B cell (primary cell): ENCODE measurements around the gene OR2AG1.

ENCODE experiments used
- CTCF ChIP-seq: fragments of 200-600 bp; IDR thresholded peaks from one replicate; pipeline ENCODE4 v1.8.0; 2022; ENCODE audit warnings: antibody characterized with exemption, mild to moderate bottlenecking
- EZH2 ChIP-seq: IDR thresholded peaks from 2 replicates; pipeline ENCODE4 v1.6.1; 2012; ENCODE audit warnings: borderline replicate concordance, low read depth, mild to moderate bottlenecking, moderate library complexity, low read length; ENCODE audit not compliant: insufficient read depth, poor library complexity, severe bottlenecking

- TF ChIP-seq CTCF (no peak), EZH2 (no peak)
These were observed 36.7 kb upstream of the OR2AG1 start for GRCh38 chr11:6746086-6746618.
